ENCODE measurements around the gene GABRG3. TPM values are rescaled to one million over a fixed set of nuclear protein-coding genes. Genes with fewer than 3 reads are reported as not detected.

GABRG3 gene
- total RNA-seq, 1 experiment from 2014 or later, result 0.15 TPM

- Mint-ChIP-seq H3K9me3 (peaks cover 9 to 11% of the 10 kb centered on the region in 2 experiments; a peak in 4 of 5 replicates), H3K36me3 (ENCODE audit: insufficient read depth in 1 of 3, low read depth in 3 of 3) (peaks cover 2 to 11% (median 5%) of the 10 kb centered on the region in 3 experiments; a peak in 5 of 7 replicates), H3K27me3 (ENCODE audit: low read depth) (peaks cover 4% of the 10 kb centered on the region), H3K27ac (no peak overlapping the region), H3K4me3 (no peak overlapping the region), H3K4me1 (peaks cover 4 to 8% of the 10 kb centered on the region in 2 experiments)
- no peak overlapping the region for H2AFZ ChIP-seq (ENCODE audit: low read length)
- no peak overlapping the region for H3K27ac ChIP-seq (ENCODE audit: insufficient read length, low read depth, low read length)
- TF ChIP-seq CTCF (conservative IDR thresholded peaks at IDR 0.05), result no peak
- H4K8ac ChIP-seq (replicated peaks; ENCODE audit: insufficient read length, low read depth, low read length), result no peak overlapping the region
- no peak overlapping the region for H2BK12ac ChIP-seq (ENCODE audit: insufficient read length, low read depth, low read length)
- H2BK5ac ChIP-seq (ENCODE audit: insufficient read length, low read length), result no peak overlapping the region
- no peaks in the 10 kb centered on the region for H3K79me1 ChIP-seq (ENCODE audit: insufficient read depth, low read depth, low read length, poor library complexity, severe bottlenecking)
- no peak for DNase-seq
- no peak overlapping the region for H3K23ac ChIP-seq (ENCODE audit: insufficient read length, low read depth, low read length)
- H4K20me1 ChIP-seq (ENCODE audit: control insufficient read depth, insufficient read depth, insufficient read length), result no peaks in the 10 kb centered on the region
- no peak overlapping the region for H3K18ac ChIP-seq (ENCODE audit: insufficient read length, low read depth, low read length)
- no peak overlapping the region for H2BK20ac ChIP-seq (ENCODE audit: low read depth, low read length, poor library complexity, severe bottlenecking)
- no peak overlapping the region for H3K4me2 ChIP-seq (ENCODE audit: insufficient read depth, insufficient read length, low read length)
- no peak overlapping the region for H3K4ac ChIP-seq (ENCODE audit: low read depth, low read length)
- H4K91ac ChIP-seq (ENCODE audit: insufficient read length, low read depth, low read length), result no peak overlapping the region
- no peak overlapping the region for H2BK15ac ChIP-seq (ENCODE audit: low read depth, low read length)
- no CpG with 5 or more reads among the region's 6 CpGs for WGBS (ENCODE audit: extremely low coverage, insufficient read length, low lambda C conversion rate)
- H3K23me2 ChIP-seq (ENCODE audit: insufficient read length, low read depth, low read length, poor library complexity, severe bottlenecking), result no peaks in the 10 kb centered on the region
- H3K9me3 ChIP-seq (ENCODE audit: control insufficient read depth, low read depth, low read length), result no peaks in the 10 kb centered on the region
- H3K79me2 ChIP-seq (ENCODE audit: insufficient read depth, low read length), result no peaks in the 10 kb centered on the region
- H3K56ac ChIP-seq (ENCODE audit: insufficient read length, low read depth, low read length), result no peak overlapping the region
- no peak overlapping the region for H4K5ac ChIP-seq (ENCODE audit: insufficient read length, low read depth, low read length)
- no peak overlapping the region for H3K14ac ChIP-seq (ENCODE audit: insufficient read depth, low read length)
- no peak overlapping the region for H3K9ac ChIP-seq (ENCODE audit: extremely low read depth, insufficient read length, low read length)
- H3T11ph ChIP-seq (ENCODE audit: low read length), result no peak overlapping the region
- H2BK120ac ChIP-seq (ENCODE audit: low read depth, low read length, poor library complexity, severe bottlenecking), result no peak overlapping the region
- H3K27me3 ChIP-seq (ENCODE audit: insufficient read depth, low read length), result no peaks in the 10 kb centered on the region
- H3K4me1 ChIP-seq (ENCODE audit: insufficient read depth, low read length), result no peaks in the 10 kb centered on the region
- H2AK5ac ChIP-seq (ENCODE audit: insufficient read length, low read length), result no peak overlapping the region
Measured at GRCh38 chr15:27070841-27071240, 99.9 kb downstream of the GABRG3 start.
